Activated T-helper 1 cell treated with Interleukin-2 at 50 U/mL for 16 hours (primary cell): ENCODE results near the gene FLVCR2.

Experiments used
- DNase-seq: peaks from one replicate; pipeline ENCODE4 v3.0.0-alpha.2; 2020; ENCODE audit warnings: low read depth

The FLVCR2 gene

GRCh38 chr14:75558440-75558839 lies 20.0 kb upstream of the FLVCR2 start:
- no peak for DNase-seq

GRCh38 chr14:75559045-75559444 lies 19.4 kb upstream of the FLVCR2 start:
- DNase-seq: no peak

- DNase-seq: no peak
Measured at GRCh38 chr14:75559451-75560222, 18.8 kb upstream of the FLVCR2 start.

GRCh38 chr14:75561013-75561432 lies 17.4 kb upstream of the FLVCR2 start:
- DNase-seq: peak; percentile 25

GRCh38 chr14:75562089-75562488 lies 16.3 kb upstream of the FLVCR2 start:
- DNase-seq: no peak

- DNase-seq: no peak
Measured at GRCh38 chr14:75562489-75562888, 15.9 kb upstream of the FLVCR2 start.

GRCh38 chr14:75563931-75564330 lies 14.5 kb upstream of the FLVCR2 start:
- no peak for DNase-seq

- no peak for DNase-seq
Measured at GRCh38 chr14:75565056-75565455, 13.4 kb upstream of the FLVCR2 start.

- DNase-seq: peak; percentile 52
Measured at GRCh38 chr14:75566321-75566720, 12.1 kb upstream of the FLVCR2 start.

GRCh38 chr14:75566752-75567151 lies 11.7 kb upstream of the FLVCR2 start:
- no peak for DNase-seq

- no peak for DNase-seq
Measured at GRCh38 chr14:75568140-75568539, 10.3 kb upstream of the FLVCR2 start.

- no peak for DNase-seq
Measured at GRCh38 chr14:75568791-75569190, 9.6 kb upstream of the FLVCR2 start.

GRCh38 chr14:75570797-75571196 lies 7.6 kb upstream of the FLVCR2 start:
- DNase-seq: no peak

GRCh38 chr14:75572104-75572503 lies 6.3 kb upstream of the FLVCR2 start:
- no peak for DNase-seq

GRCh38 chr14:75577090-75577489 lies 1.3 kb upstream of the FLVCR2 start:
- DNase-seq: no peak

GRCh38 chr14:75577729-75578101 lies 705 bp upstream of the FLVCR2 start:
- DNase-seq: peak; percentile 53

GRCh38 chr14:75578786-75579337 lies 442 bp downstream of the FLVCR2 start:
- DNase-seq: no peak

- no peak for DNase-seq
Measured at GRCh38 chr14:75579338-75579864, 981 bp downstream of the FLVCR2 start.

GRCh38 chr14:75579882-75580281 lies 1.5 kb downstream of the FLVCR2 start:
- no peak for DNase-seq

- DNase-seq: no peak
Measured at GRCh38 chr14:75587388-75587787, 9.0 kb downstream of the FLVCR2 start.

GRCh38 chr14:75589931-75590330 lies 11.5 kb downstream of the FLVCR2 start:
- DNase-seq: no peak

- no peak for DNase-seq
Measured at GRCh38 chr14:75591331-75591946, 13.0 kb downstream of the FLVCR2 start.

GRCh38 chr14:75591987-75592575 lies 13.7 kb downstream of the FLVCR2 start:
- no peak for DNase-seq
